Colonic mucosa (tissue), 4 donors: ENCODE measurements around the gene TRIB2. TPM values are rescaled to one million over a fixed set of nuclear protein-coding genes. Genes with fewer than 3 reads are reported as not detected.

Experiments
- DNase-seq: peaks from one replicate; pipeline ENCODE4 v3.0.0-alpha.2; 2020
- H3K27ac ChIP-seq: fragments of 200-600 bp; one replicate; pipeline ENCODE4 v1.8.0; 2021
- H3K27me3 ChIP-seq: fragments of 200-600 bp; one replicate; pipeline ENCODE4 v1.8.0; 2021
- H3K36me3 ChIP-seq: fragments of 200-600 bp; one replicate; pipeline ENCODE4 v1.8.0; 2021
- H3K4me1 ChIP-seq: fragments of 200-600 bp; one replicate; pipeline ENCODE4 v1.8.0; 2021; ENCODE audit warnings: mild to moderate bottlenecking
- H3K4me3 ChIP-seq: fragments of 200-600 bp; one replicate; pipeline ENCODE4 v1.8.0; 2021
- H3K9ac ChIP-seq, 2 donors: one replicate each; pipeline ENCODE4 v1.7.0; 2013; ENCODE audit warnings: control low read depth in 2 of 2, low read depth in 2 of 2, low read length in 2 of 2
- H3K9me3 ChIP-seq: fragments of 200-600 bp; one replicate; pipeline ENCODE4 v1.8.0; 2021
- intact Hi-C: fragments of 100-400 bp; cut with DNase I; formaldehyde crosslinking; loops from one replicate; pipeline ENCODE4 v1.14.1; 2022
- total RNA-seq, 2 donors: library from RNA; stranded (reverse); fragmentation: NEBNext Ultra II Directional in 1 of 2; extraction: Animal tissue kit (Norgen Biotek cat#: 25700) in 1 of 2; gene quantifications; one replicate each; pipeline ENCODE4 v1.2.1, GENCODE V29; 2021
- TF ChIP-seq, protein P1 (sequence below): fragments of 200-600 bp; IDR thresholded peaks from one replicate; pipeline ENCODE4 v1.8.0; 2022; ENCODE audit warnings: antibody characterized with exemption, mild to moderate bottlenecking
- donor health status: healthy.
- donor health status: DM: no; HTN: no; CAD: no.
- donor health status: DM: no; HTN: no; CAD: no.

Gene TRIB2
- total RNA-seq, 2 donors from 2014 or later: 3.7 to 10.5 TPM

DNA sequence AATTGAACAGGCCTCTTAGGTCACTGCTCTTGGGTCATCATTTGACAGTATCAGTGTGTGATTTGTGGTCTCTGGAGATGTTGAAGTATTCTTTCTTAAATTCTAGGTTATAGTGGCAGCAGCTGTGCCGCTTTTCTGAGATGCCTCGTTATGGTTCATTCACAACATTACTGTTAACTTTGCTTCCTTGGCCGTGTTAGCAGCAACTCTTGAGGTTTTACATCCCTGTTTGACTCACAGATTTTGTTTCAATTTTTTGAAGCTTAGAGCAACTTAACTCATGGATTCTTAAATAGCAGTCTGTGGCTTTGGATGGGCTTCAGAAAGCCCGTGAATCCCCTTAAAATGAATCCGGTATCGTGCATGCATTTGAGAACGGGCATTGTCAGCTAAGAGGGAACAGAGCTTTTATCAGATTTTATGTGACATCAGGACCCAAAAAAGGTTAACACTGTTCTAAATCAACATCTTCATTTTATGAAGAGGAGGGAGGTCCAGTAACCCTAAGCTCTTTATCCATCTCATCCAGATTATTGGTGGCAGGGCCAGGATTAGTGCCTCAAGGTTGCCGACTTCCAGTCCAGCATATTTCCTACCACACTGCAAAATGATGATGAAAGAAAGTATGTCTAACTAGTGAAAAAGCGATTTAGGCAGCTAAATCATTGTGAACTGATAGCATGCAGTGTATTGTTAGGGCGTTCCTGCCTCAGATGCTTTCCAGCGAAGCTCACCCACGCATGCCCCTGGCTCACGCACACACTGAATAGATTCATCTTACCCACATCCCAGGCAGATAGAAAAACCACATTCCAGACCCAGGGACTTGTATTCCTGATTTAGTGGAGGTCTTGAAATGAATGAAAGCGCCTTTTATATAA lies 5.1 kb downstream of the TRIB2 start:
- Histone ChIP-seq H3K9me3 (no peaks in the 10 kb centered on the region), H3K27me3 (peaks cover 20% of the 10 kb centered on the region), H3K4me3 (no peak overlapping the region), H3K27ac (no peak overlapping the region), H3K36me3 (no peaks in the 10 kb centered on the region), H3K4me1 (peaks cover 4% of the 10 kb centered on the region), H3K9ac (peak overlapping the region in 1 of 2 donors; percentile 18)
- intact Hi-C loops: no loop called here
- no peak for DNase-seq
- TF ChIP-seq, protein P1, sequence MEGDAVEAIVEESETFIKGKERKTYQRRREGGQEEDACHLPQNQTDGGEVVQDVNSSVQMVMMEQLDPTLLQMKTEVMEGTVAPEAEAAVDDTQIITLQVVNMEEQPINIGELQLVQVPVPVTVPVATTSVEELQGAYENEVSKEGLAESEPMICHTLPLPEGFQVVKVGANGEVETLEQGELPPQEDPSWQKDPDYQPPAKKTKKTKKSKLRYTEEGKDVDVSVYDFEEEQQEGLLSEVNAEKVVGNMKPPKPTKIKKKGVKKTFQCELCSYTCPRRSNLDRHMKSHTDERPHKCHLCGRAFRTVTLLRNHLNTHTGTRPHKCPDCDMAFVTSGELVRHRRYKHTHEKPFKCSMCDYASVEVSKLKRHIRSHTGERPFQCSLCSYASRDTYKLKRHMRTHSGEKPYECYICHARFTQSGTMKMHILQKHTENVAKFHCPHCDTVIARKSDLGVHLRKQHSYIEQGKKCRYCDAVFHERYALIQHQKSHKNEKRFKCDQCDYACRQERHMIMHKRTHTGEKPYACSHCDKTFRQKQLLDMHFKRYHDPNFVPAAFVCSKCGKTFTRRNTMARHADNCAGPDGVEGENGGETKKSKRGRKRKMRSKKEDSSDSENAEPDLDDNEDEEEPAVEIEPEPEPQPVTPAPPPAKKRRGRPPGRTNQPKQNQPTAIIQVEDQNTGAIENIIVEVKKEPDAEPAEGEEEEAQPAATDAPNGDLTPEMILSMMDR: no peak

DNA sequence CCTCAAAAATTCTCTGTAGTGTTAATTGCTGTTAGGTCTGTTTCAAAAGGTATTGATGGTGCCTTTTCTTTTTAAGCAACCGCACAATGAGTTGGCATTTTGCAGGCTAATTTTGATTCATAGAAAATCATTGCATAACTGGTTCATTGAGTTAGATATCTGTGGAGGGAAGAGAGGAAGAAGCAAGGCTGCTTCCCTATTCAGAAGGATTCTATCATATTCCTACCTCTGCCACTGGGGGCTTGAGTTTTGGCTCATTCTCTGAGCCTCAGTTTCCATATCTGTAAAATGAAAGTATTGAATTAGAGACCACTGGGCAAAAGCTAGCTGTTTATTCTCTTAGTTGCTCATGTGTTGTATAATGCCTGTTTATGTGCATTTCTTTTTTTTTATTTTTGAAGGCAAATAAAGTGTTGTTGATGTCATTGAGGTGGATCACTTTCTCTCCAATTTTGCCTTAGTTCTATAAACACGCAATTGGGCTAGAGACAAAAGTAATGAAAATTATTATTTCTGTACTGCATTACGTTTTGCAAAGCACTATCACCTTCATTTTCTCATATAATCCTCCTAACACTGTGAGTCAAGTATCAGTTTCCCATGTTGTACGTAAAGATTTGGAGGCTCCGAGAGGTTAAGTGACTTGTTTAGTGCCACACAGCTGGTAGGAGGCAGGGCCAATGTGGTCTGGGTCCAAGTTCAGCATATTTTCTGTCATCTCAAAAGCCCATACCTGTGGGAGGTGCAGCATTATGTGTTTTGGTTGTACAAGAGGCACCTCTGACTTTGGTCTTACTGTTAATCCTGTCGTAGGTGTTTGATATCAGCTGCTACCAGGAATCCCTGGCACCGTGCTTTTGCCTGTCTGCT lies 5.9 kb downstream of the TRIB2 start:
- TF ChIP-seq, protein P1: no peak
- no peak overlapping the region for H3K9ac ChIP-seq
- no peak overlapping the region for H3K27ac ChIP-seq

DNA sequence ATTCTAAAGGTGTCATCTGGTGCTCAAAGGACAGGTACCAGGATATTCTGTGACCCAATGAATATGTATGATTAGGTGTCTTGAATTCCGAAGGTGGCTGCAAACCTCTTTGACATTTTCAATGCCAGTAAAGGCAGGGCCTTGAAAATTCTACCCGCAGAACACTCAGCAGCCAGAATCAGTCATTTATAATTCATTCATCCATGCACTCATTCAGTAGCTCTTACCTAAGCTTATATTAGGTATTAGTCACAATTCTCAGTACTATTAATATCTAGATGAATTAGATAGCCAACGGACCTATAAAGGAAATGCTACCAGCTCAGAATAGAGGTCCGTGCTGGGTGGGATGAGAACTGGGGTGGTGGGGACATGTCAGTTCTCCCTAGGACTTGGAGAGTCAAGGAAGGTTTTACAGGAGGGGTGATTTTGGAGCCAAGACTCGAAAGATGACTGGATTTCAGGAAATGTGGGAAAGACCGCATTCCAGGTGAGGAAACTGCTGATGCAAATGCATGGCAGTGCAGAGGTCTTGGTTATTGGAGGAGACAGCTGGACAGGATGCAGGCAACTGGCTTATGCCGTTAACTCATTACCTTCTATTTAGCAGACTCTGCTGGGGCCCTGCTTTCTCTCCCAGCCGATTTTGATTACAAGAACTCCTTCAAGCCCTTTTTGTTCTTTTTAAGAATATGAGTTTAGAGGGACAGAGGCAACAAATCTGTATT lies 7.2 kb downstream of the TRIB2 start:
- no peak overlapping the region for H3K27ac ChIP-seq
- intact Hi-C loops: no loop called here
- no peak overlapping the region for H3K4me3 ChIP-seq
- H3K9ac ChIP-seq: no peak overlapping the region
- TF ChIP-seq, protein P1: no peak
- H3K4me1 ChIP-seq: peaks cover 4% of the 10 kb centered on the region
- H3K27me3 ChIP-seq: peaks cover 2% of the 10 kb centered on the region
- DNase-seq: no peak
- no peaks in the 10 kb centered on the region for H3K9me3 ChIP-seq
- no peaks in the 10 kb centered on the region for H3K36me3 ChIP-seq

More for the DNA sequence above, 5.9 kb downstream of the TRIB2 start:
- Histone ChIP-seq H3K36me3 (no peaks in the 10 kb centered on the region), H3K4me3 (no peak overlapping the region), H3K27me3 (peaks cover 15% of the 10 kb centered on the region), H3K4me1 (peaks cover 4% of the 10 kb centered on the region), H3K9me3 (no peaks in the 10 kb centered on the region)
- DNase-seq: no peak
- intact Hi-C loops: no loop called here

DNA sequence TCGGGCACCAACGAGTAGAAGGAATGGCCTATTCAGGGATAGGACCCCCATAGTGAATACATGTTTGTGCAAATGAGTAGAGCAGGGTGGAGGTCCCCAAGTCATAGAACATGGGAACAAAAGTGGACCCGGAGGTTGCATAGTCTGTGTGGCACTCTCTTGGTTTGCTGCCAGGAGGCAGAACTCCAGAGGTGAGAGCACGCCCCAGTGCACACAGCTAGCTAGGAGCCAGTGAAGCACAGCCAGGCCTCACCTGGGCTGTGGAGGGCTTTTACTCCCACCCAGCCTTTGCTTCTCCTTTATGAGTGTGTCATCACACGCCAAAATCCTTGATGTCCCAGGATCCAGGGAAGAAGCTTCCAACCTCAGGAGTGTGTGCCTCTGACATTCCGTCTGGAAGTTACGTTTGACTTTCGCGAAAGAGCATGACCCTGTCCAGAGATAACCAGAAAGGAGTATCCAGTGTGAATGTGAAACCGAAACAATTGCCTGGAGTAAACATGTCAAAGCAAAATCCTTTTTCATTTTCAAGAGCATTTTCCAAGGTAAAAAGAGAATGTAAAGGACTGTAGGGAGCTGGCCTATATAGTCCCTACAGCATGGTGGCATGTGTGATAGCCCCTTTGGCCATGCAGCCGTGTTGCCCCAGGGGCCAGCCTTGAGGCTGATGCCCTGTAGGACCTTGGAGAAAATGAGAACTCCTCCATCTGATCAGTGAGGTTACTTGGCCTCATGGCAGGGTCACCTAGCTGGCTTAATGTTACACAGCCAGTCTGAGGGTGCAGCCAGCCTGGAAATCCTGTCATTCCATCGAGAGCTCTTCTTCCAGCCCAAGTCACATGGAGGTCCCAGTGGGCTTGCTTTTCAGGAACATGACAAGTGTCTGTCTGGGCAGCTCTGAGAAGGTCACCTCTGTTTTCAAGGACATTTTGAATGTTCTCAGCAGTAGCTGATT lies 8.8 kb downstream of the TRIB2 start:
- TF ChIP-seq, protein P1: no peak
- Histone ChIP-seq H3K9ac (no peak overlapping the region), H3K27ac (no peak overlapping the region), H3K36me3 (no peaks in the 10 kb centered on the region), H3K9me3 (no peaks in the 10 kb centered on the region), H3K27me3 (no peaks in the 10 kb centered on the region), H3K4me1 (peaks cover 4% of the 10 kb centered on the region), H3K4me3 (no peak overlapping the region)
- intact Hi-C loops: no loop called here
- no peak for DNase-seq
